Measurements from ENCODE around the gene HPS1. TPM values are rescaled to one million over a fixed set of nuclear protein-coding genes. Genes with fewer than 3 reads are reported as not detected.
A peak's percentile ranks its signal among the peaks of the same experiment; 100 is the strongest.

Gene HPS1
- total and polyA plus RNA-seq, 2 experiments from 2014 or later = 21.4 to 51.2 TPM

- TF ChIP-seq, protein P1, sequence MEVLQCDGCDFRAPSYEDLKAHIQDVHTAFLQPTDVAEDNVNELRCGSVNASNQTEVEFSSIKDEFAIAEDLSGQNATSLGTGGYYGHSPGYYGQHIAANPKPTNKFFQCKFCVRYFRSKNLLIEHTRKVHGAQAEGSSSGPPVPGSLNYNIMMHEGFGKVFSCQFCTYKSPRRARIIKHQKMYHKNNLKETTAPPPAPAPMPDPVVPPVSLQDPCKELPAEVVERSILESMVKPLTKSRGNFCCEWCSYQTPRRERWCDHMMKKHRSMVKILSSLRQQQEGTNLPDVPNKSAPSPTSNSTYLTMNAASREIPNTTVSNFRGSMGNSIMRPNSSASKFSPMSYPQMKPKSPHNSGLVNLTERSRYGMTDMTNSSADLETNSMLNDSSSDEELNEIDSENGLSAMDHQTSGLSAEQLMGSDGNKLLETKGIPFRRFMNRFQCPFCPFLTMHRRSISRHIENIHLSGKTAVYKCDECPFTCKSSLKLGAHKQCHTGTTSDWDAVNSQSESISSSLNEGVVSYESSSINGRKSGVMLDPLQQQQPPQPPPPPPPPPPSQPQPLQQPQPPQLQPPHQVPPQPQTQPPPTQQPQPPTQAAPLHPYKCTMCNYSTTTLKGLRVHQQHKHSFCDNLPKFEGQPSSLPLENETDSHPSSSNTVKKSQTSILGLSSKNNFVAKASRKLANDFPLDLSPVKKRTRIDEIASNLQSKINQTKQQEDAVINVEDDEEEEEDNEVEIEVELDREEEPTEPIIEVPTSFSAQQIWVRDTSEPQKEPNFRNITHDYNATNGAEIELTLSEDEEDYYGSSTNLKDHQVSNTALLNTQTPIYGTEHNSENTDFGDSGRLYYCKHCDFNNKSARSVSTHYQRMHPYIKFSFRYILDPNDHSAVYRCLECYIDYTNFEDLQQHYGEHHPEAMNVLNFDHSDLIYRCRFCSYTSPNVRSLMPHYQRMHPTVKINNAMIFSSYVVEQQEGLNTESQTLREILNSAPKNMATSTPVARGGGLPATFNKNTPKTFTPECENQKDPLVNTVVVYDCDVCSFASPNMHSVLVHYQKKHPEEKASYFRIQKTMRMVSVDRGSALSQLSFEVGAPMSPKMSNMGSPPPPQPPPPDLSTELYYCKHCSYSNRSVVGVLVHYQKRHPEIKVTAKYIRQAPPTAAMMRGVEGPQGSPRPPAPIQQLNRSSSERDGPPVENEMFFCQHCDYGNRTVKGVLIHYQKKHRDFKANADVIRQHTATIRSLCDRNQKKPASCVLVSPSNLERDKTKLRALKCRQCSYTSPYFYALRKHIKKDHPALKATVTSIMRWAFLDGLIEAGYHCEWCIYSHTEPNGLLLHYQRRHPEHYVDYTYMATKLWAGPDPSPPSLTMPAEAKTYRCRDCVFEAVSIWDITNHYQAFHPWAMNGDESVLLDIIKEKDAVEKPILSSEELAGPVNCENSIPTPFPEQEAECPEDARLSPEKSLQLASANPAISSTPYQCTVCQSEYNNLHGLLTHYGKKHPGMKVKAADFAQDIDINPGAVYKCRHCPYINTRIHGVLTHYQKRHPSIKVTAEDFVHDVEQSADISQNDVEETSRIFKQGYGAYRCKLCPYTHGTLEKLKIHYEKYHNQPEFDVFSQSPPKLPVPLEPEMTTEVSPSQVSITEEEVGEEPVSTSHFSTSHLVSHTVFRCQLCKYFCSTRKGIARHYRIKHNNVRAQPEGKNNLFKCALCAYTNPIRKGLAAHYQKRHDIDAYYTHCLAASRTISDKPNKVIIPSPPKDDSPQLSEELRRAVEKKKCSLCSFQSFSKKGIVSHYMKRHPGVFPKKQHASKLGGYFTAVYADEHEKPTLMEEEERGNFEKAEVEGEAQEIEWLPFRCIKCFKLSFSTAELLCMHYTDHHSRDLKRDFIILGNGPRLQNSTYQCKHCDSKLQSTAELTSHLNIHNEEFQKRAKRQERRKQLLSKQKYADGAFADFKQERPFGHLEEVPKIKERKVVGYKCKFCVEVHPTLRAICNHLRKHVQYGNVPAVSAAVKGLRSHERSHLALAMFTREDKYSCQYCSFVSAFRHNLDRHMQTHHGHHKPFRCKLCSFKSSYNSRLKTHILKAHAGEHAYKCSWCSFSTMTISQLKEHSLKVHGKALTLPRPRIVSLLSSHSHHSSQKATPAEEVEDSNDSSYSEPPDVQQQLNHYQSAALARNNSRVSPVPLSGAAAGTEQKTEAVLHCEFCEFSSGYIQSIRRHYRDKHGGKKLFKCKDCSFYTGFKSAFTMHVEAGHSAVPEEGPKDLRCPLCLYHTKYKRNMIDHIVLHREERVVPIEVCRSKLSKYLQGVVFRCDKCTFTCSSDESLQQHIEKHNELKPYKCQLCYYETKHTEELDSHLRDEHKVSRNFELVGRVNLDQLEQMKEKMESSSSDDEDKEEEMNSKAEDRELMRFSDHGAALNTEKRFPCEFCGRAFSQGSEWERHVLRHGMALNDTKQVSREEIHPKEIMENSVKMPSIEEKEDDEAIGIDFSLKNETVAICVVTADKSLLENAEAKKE (CRISPR knock-in tag; IDR thresholded peaks at IDR 0.05) = no peak
- no peak for TF ChIP-seq ZNF114 (CRISPR knock-in tag; IDR thresholded peaks at IDR 0.05)
Observed at GRCh38 chr10:98424295-98425254, 22.2 kb downstream of the HPS1 start (continued).

- H3K27me3 Mint-ChIP-seq (ENCODE audit: insufficient read depth, low read depth, poor library complexity) = peaks cover 4% of the 10 kb centered on the region
- Histone ChIP-seq H3F3A (replicated peaks; ENCODE audit: low read depth) (no peaks in the 10 kb centered on the region), H3K9me2 (ENCODE audit: insufficient read depth) (no peaks in the 10 kb centered on the region), H3K27ac (ENCODE audit: low read depth) (no peak overlapping the region), H2AFZ (no peak overlapping the region), H3K79me2 (replicated peaks; ENCODE audit: insufficient read depth) (no peaks in the 10 kb centered on the region), H3K36me3 (ENCODE audit: insufficient read depth) (no peaks in the 10 kb centered on the region), H3K27me3 (ENCODE audit: insufficient read depth) (no peaks in the 10 kb centered on the region), H4K20me1 (replicated peaks; ENCODE audit: insufficient read depth) (no peaks in the 10 kb centered on the region; the same call in 1 of the 2 replicates), H3K4me2 (no peak overlapping the region), H3K4me3 (no peak overlapping the region), H3K4me1 (ENCODE audit: insufficient read depth) (no peaks in the 10 kb centered on the region)
- no peaks in the 10 kb centered on the region for H3K9me3 Mint-ChIP-seq
- peaks cover 6% of the 10 kb centered on the region; the same call in 2 of the 3 replicates for H3K36me3 Mint-ChIP-seq (ENCODE audit: low read depth)
- ATAC-seq = peak; percentile 88
- no peak overlapping the region for H3K4me3 Mint-ChIP-seq
- no peaks in the 10 kb centered on the region for H3K4me1 Mint-ChIP-seq
- H3K27ac Mint-ChIP-seq = no peak overlapping the region
- TF ChIP-seq, protein P2, sequence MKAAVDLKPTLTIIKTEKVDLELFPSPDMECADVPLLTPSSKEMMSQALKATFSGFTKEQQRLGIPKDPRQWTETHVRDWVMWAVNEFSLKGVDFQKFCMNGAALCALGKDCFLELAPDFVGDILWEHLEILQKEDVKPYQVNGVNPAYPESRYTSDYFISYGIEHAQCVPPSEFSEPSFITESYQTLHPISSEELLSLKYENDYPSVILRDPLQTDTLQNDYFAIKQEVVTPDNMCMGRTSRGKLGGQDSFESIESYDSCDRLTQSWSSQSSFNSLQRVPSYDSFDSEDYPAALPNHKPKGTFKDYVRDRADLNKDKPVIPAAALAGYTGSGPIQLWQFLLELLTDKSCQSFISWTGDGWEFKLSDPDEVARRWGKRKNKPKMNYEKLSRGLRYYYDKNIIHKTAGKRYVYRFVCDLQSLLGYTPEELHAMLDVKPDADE (IDR thresholded peaks at IDR 0.05) = no peak
- TF ChIP-seq EZH2 (IDR thresholded peaks at IDR 0.05; ENCODE audit: low read depth, unreplicated experiment) (no peak), STAT1 (IDR thresholded peaks at IDR 0.05; ENCODE audit: unreplicated experiment) (no peak), EZH2phosphoT487 (IDR thresholded peaks at IDR 0.05; ENCODE audit: unreplicated experiment) (no peak)
- TF ChIP-seq, protein P3, sequence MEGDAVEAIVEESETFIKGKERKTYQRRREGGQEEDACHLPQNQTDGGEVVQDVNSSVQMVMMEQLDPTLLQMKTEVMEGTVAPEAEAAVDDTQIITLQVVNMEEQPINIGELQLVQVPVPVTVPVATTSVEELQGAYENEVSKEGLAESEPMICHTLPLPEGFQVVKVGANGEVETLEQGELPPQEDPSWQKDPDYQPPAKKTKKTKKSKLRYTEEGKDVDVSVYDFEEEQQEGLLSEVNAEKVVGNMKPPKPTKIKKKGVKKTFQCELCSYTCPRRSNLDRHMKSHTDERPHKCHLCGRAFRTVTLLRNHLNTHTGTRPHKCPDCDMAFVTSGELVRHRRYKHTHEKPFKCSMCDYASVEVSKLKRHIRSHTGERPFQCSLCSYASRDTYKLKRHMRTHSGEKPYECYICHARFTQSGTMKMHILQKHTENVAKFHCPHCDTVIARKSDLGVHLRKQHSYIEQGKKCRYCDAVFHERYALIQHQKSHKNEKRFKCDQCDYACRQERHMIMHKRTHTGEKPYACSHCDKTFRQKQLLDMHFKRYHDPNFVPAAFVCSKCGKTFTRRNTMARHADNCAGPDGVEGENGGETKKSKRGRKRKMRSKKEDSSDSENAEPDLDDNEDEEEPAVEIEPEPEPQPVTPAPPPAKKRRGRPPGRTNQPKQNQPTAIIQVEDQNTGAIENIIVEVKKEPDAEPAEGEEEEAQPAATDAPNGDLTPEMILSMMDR (conservative IDR thresholded peaks at IDR 0.05; ENCODE audit: low read depth in 2 of 2) = peak; percentile 46 to 81
- peak; percentile 79 for DNase-seq (ENCODE audit: low spot score)
Observed at GRCh38 chr10:98423691-98424120, 23.0 kb downstream of the HPS1 start.
